Measurements from ENCODE around the gene KANSL3. TPM values are rescaled to one million over a fixed set of nuclear protein-coding genes. Genes with fewer than 3 reads are reported as not detected.

KANSL3 gene
- 18.8 and 23.1 TPM in 2 replicates for total RNA-seq

DNA sequence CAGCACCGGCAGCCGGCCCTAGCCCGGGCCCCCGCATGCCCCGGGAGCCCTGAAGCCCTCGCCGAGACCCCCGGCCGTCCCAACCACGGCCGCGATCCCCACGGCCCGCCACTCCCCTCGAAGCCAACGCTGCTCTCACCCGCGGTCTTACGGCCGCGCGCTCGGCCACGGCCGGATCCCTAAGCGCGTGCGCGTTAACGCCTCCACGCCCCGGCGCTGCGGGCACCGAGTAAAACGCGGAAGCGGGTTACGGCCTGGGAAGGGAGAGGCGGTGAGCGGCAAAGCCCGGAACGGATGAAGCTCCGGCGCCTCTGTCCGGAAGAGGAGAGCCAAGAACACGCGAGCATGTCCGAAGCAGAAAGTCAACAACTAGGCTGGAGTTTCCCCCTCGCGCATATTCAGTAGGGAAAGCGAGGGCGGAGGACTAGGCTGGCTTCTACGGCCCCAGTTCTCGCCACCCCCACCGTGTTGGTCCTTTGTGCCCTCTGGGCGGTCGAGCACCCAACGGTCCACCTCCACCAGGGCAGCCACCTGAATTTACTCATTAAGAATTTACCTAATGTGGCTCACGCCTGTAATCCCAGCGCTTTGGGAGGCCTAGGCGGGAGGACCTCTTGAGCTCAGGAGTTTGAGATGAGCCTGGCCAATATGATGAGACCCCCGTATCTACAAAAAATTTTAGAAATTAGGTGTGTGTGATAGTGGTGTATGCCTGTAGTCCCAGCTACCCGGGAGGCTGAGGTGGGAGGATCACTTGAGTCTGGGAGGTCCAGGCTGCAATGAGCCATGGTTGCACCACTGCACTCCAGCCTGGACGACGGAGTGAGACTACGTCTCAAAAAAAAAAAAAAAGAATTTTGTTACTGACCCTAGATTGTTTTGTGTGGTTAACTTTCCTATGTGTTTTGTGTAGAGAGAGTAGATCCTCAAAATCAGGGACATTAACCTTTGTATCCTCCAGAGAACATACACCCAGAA lies at the start of gene KANSL3:
KANSL3 (minus strand) TSS at position 169 of the 978 bp plus-strand sequence. CDS start 1,177 bp downstream, outside the sequence.

GRCh38 chr2:96642564-96643360 lies 4.7 kb upstream of the KANSL3 start, which contains the start of gene FER1L5:
FER1L5 (plus strand) TSS chr2:96642764; CDS start chr2:96642837, 73 bp downstream.

Other genes with a start within 250 kb of the KANSL3 start
- 0.34 and 1.7 TPM in 2 replicates for gene NEURL3, start 133.0 kb downstream of the KANSL3 start, total RNA-seq
- gene ARID5A, start 101.6 kb downstream of the KANSL3 start, total RNA-seq, result 11.8 and 14.7 TPM in 2 replicates
- gene FER1L5, start 4.5 kb upstream of the KANSL3 start, total RNA-seq, result not detected in 2 replicates
- gene LMAN2L, start 101.8 kb upstream of the KANSL3 start, total RNA-seq, result 16.8 and 19.4 TPM in 2 replicates
- gene CNNM4, start 122.6 kb upstream of the KANSL3 start, total RNA-seq, result 2.9 and 3.5 TPM in 2 replicates
- 3.9 and 5.1 TPM in 2 replicates for gene CNNM3, start 178.0 kb upstream of the KANSL3 start, total RNA-seq
- gene ANKRD23, start 205.7 kb upstream of the KANSL3 start, total RNA-seq, result 0.20 TPM in 1 of 2 replicates, not detected in the other
- gene ANKRD39, start 219.7 kb upstream of the KANSL3 start, total RNA-seq, result 18.3 and 26.5 TPM in 2 replicates
- 2.4 and 6.0 TPM in 2 replicates for gene SEMA4C, start 231.8 kb upstream of the KANSL3 start, total RNA-seq

Data from mammary microvascular endothelial cell (primary cell).